HG03175 (cell line): ENCODE measurements around the gene CALHM2.
"Not testable (repeated sequence)": the region's sequence is repeated elsewhere in the genome, so short reads cannot be mapped to it uniquely, and the experiment has no call there.

Experiments
- ATAC-seq: cut with Tn5 transposase; IDR thresholded peaks from one replicate; pipeline ENCODE4 v1.9.1; 2021; ENCODE audit warnings: mild to moderate bottlenecking, moderate library complexity; ENCODE audit not compliant: unreplicated experiment

CALHM2 gene

GRCh38 chr10:103451831-103452505, at the start of gene CALHM2:
TSS of gene CALHM2 (minus strand) at chr10:103452370. CDS start at chr10:103449941, 2,429 bp downstream.
- ATAC-seq = peak; percentile 76

GRCh38 chr10:103501186-103501585, 49.0 kb upstream of the CALHM2 start:
- no peak for ATAC-seq

- ATAC-seq = no peak
These were observed 48.3 kb upstream of the CALHM2 start for GRCh38 chr10:103500481-103500880.

- no peak for ATAC-seq
These were observed 47.7 kb upstream of the CALHM2 start for GRCh38 chr10:103499881-103500280.

- ATAC-seq = no peak
These were observed 46.9 kb upstream of the CALHM2 start for GRCh38 chr10:103498936-103499638.

- no peak for ATAC-seq
These were observed 45.2 kb upstream of the CALHM2 start for GRCh38 chr10:103497161-103497915.

- ATAC-seq = no peak
These were observed 43.2 kb upstream of the CALHM2 start for GRCh38 chr10:103495321-103495720.

- no peak for ATAC-seq
These were observed 42.0 kb upstream of the CALHM2 start for GRCh38 chr10:103493916-103494877.

GRCh38 chr10:103493362-103493915, 41.3 kb upstream of the CALHM2 start, which contains the start of gene NEURL1:
TSS of gene NEURL1 (plus strand) at chr10:103493705. CDS start at chr10:103494388, 683 bp downstream.
- no peak for ATAC-seq

- ATAC-seq = no peak
These were observed 40.6 kb upstream of the CALHM2 start for GRCh38 chr10:103492655-103493261.

GRCh38 chr10:103491729-103492364, 39.7 kb upstream of the CALHM2 start:
- ATAC-seq = no peak

- ATAC-seq = peak; percentile 25
These were observed 38.8 kb upstream of the CALHM2 start for GRCh38 chr10:103490986-103491314.

GRCh38 chr10:103487410-103487708, 35.2 kb upstream of the CALHM2 start:
- ATAC-seq = no peak

GRCh38 chr10:103486635-103487409, 34.7 kb upstream of the CALHM2 start:
- not testable (repeated sequence) for ATAC-seq

GRCh38 chr10:103481974-103482531, 29.9 kb upstream of the CALHM2 start:
- ATAC-seq = peak; percentile 62

GRCh38 chr10:103480521-103480920, 28.4 kb upstream of the CALHM2 start:
- ATAC-seq = no peak

GRCh38 chr10:103479135-103479534, 27.0 kb upstream of the CALHM2 start, which contains the start of gene CALHM3:
TSS of gene CALHM3 (minus strand) at chr10:103479240. CDS start at chr10:103479032, 208 bp downstream.
- no peak for ATAC-seq

GRCh38 chr10:103478671-103479070, 26.5 kb upstream of the CALHM2 start:
- ATAC-seq = no peak
